HG03097 (cell line): ENCODE measurements around the gene SLIRP.
A peak's percentile ranks its signal among the peaks of the same experiment; 100 is the strongest.
"Not testable (repeated sequence)": the region's sequence is repeated elsewhere in the genome, so short reads cannot be mapped to it uniquely, and the experiment has no call there.

Experiments used
- ATAC-seq: cut with Tn5 transposase; IDR thresholded peaks from one replicate; pipeline ENCODE4 v1.9.1; 2021; ENCODE audit not compliant: unreplicated experiment, low FRiP score

Gene SLIRP

GRCh38 chr14:77738559-77739250 is 30.8 kb downstream of the SLIRP start:
- ATAC-seq = no peak

GRCh38 chr14:77741438-77741837 is 33.5 kb downstream of the SLIRP start:
- no peak for ATAC-seq

- no peak for ATAC-seq
These were observed 38.3 kb downstream of the SLIRP start for GRCh38 chr14:77746064-77746702.

- ATAC-seq = not testable (repeated sequence)
These were observed 39.5 kb downstream of the SLIRP start for GRCh38 chr14:77747425-77747824.

- ATAC-seq = no peak
These were observed 44.4 kb downstream of the SLIRP start for GRCh38 chr14:77752266-77752665.

GRCh38 chr14:77752799-77753516 is 45.1 kb downstream of the SLIRP start:
- ATAC-seq = no peak

GRCh38 chr14:77760381-77761204 is 52.7 kb downstream of the SLIRP start, which contains the start of gene SNW1:
Gene SNW1 (minus strand): TSS chr14:77761156. CDS start chr14:77761127, 29 bp downstream.
- ATAC-seq = peak; percentile 94

- no peak for ATAC-seq
These were observed 53.5 kb downstream of the SLIRP start for GRCh38 chr14:77761205-77761931.

GRCh38 chr14:77763316-77763715 is 55.4 kb downstream of the SLIRP start:
- no peak for ATAC-seq

- ATAC-seq = no peak
These were observed 56.1 kb downstream of the SLIRP start for GRCh38 chr14:77763978-77764377.
